H9 (cell line): Measurements from ENCODE around the gene MGA. TPM values are rescaled to one million over a fixed set of nuclear protein-coding genes. Genes with fewer than 3 reads are reported as not detected.

Source experiments
- DNase-seq: peaks from one replicate; pipeline ENCODE4 v3.0.0-alpha.2; 2017
- H2AFZ ChIP-seq: one replicate; pipeline ENCODE4 v1.6.1; 2013; ENCODE audit warnings: mild to moderate bottlenecking, low read length, control low read depth, moderate library complexity
- H2AK5ac ChIP-seq: 2 replicates; pipeline ENCODE4 v1.6.1; 2013; ENCODE audit warnings: low read length, control low read depth, mixed read lengths; ENCODE audit not compliant: insufficient read length
- H2BK120ac ChIP-seq: one replicate; pipeline ENCODE4 v1.6.1; 2013; ENCODE audit warnings: low read depth, mild to moderate bottlenecking, low read length, control low read depth, inconsistent platforms; ENCODE audit not compliant: poor library complexity, severe bottlenecking
- H2BK12ac ChIP-seq: 2 replicates; pipeline ENCODE4 v1.6.1; 2013; ENCODE audit warnings: low read length, control low read depth, mixed read lengths, low read depth; ENCODE audit not compliant: insufficient read length
- H2BK15ac ChIP-seq: 2 replicates; pipeline ENCODE4 v1.6.1; 2013; ENCODE audit warnings: low read depth, low read length, control low read depth
- H2BK20ac ChIP-seq: one replicate; pipeline ENCODE4 v1.6.1; 2013; ENCODE audit warnings: low read depth, mild to moderate bottlenecking, low read length, control low read depth, inconsistent platforms; ENCODE audit not compliant: poor library complexity, severe bottlenecking
- H2BK5ac ChIP-seq: 2 replicates; pipeline ENCODE4 v1.6.1; 2013; ENCODE audit warnings: low read length, control low read depth, mixed read lengths; ENCODE audit not compliant: insufficient read length
- H3K14ac ChIP-seq: 2 replicates; pipeline ENCODE4 v1.6.1; 2013; ENCODE audit warnings: low read length, control low read depth; ENCODE audit not compliant: insufficient read depth
- H3K18ac ChIP-seq: 2 replicates; pipeline ENCODE4 v1.6.1; 2013; ENCODE audit warnings: low read depth, mild to moderate bottlenecking, mixed read lengths, low read length, control low read depth; ENCODE audit not compliant: insufficient read length
- H3K23ac ChIP-seq: 2 replicates; pipeline ENCODE4 v1.6.1; 2013; ENCODE audit warnings: low read length, control low read depth, mixed read lengths, low read depth; ENCODE audit not compliant: insufficient read length
- H3K23me2 ChIP-seq: 2 replicates; pipeline ENCODE4 v1.6.1; 2013; ENCODE audit warnings: low read depth, mild to moderate bottlenecking, mixed read lengths, low read length, control low read depth; ENCODE audit not compliant: insufficient read length, poor library complexity, severe bottlenecking
- H3K27ac ChIP-seq: 2 replicates; pipeline ENCODE4 v1.5.1; 2013; ENCODE audit warnings: low read length, control low read depth, mixed read lengths, low read depth; ENCODE audit not compliant: insufficient read length
- H3K27me3 ChIP-seq: 2 replicates; pipeline ENCODE4 v1.6.1; 2013; ENCODE audit warnings: low read length, control low read depth, inconsistent platforms; ENCODE audit not compliant: insufficient read depth
- H3K4ac ChIP-seq: 2 replicates; pipeline ENCODE4 v1.6.1; 2013; ENCODE audit warnings: low read depth, mild to moderate bottlenecking, control low read depth, inconsistent platforms, low read length, moderate library complexity
- H3K4me1 ChIP-seq: 2 replicates; pipeline ENCODE4 v1.6.1; 2013; ENCODE audit warnings: low read length, control low read depth, inconsistent platforms; ENCODE audit not compliant: insufficient read depth
- H3K4me2 ChIP-seq: 2 replicates; pipeline ENCODE4 v1.6.1; 2013; ENCODE audit warnings: low read length, control low read depth, mixed read lengths; ENCODE audit not compliant: insufficient read length, insufficient read depth
- H3K56ac ChIP-seq: 2 replicates; pipeline ENCODE4 v1.6.1; 2013; ENCODE audit warnings: low read depth, mild to moderate bottlenecking, mixed read lengths, low read length, control low read depth; ENCODE audit not compliant: insufficient read length
- H3K79me1 ChIP-seq: 2 replicates; pipeline ENCODE4 v1.6.1; 2013; ENCODE audit warnings: low read depth, mild to moderate bottlenecking, moderate library complexity, low read length, control low read depth, inconsistent platforms; ENCODE audit not compliant: insufficient read depth, poor library complexity, severe bottlenecking
- H3K79me2 ChIP-seq: 2 replicates; pipeline ENCODE4 v1.6.1; 2013; ENCODE audit warnings: low read length, control low read depth, inconsistent platforms; ENCODE audit not compliant: insufficient read depth
- H3K9ac ChIP-seq: 2 replicates; pipeline ENCODE4 v1.6.1; 2013; ENCODE audit warnings: low read length, control low read depth, mixed read lengths; ENCODE audit not compliant: insufficient read length; ENCODE audit errors: extremely low read depth
- H3K9me3 ChIP-seq: one replicate; pipeline ENCODE4 v1.6.1; 2013; ENCODE audit warnings: low read depth, low read length, inconsistent platforms; ENCODE audit not compliant: control insufficient read depth
- H3T11ph ChIP-seq: one replicate; pipeline ENCODE4 v1.6.1; 2013; ENCODE audit warnings: mild to moderate bottlenecking, low read length, control low read depth, inconsistent platforms
- H4K20me1 ChIP-seq: one replicate; pipeline ENCODE4 v1.6.1; 2013; ENCODE audit not compliant: control insufficient read depth, insufficient read length, insufficient read depth
- H4K5ac ChIP-seq: 2 replicates; pipeline ENCODE4 v1.6.1; 2013; ENCODE audit warnings: low read depth, mild to moderate bottlenecking, mixed read lengths, low read length, control low read depth; ENCODE audit not compliant: insufficient read length
- H4K8ac ChIP-seq: replicated peaks from 2 replicates; pipeline ENCODE4 v1.6.1; 2013; ENCODE audit warnings: low read length, control low read depth, mixed read lengths, low read depth; ENCODE audit not compliant: insufficient read length
- H4K91ac ChIP-seq: 2 replicates; pipeline ENCODE4 v1.6.1; 2013; ENCODE audit warnings: low read depth, mild to moderate bottlenecking, moderate library complexity, mixed read lengths, low read length, control low read depth; ENCODE audit not compliant: insufficient read length
- H3K27ac Mint-ChIP-seq, 3 experiments: 2 replicates in 2 of 3; 3 replicates in 1 of 3; pipeline ENCODE4 v1.8.0; 2020 to 2021; ENCODE audit warnings: mixed read lengths in 3 of 3, mild to moderate bottlenecking in 1 of 3, moderate library complexity in 1 of 3
- H3K27me3 Mint-ChIP-seq: 2 replicates; pipeline ENCODE4 v1.8.0; 2021; ENCODE audit warnings: low read depth, mild to moderate bottlenecking, moderate library complexity, mixed read lengths
- H3K36me3 Mint-ChIP-seq, 3 experiments: 2 replicates in 2 of 3; 3 replicates in 1 of 3; pipeline ENCODE4 v1.8.0; 2020 to 2021; ENCODE audit warnings: low read depth in 3 of 3, mixed read lengths in 3 of 3; ENCODE audit not compliant: insufficient read depth in 1 of 3
- H3K4me1 Mint-ChIP-seq, 2 experiments: 2 replicates each; pipeline ENCODE4 v1.8.0; 2020; ENCODE audit warnings: mixed read lengths in 2 of 2
- H3K4me3 Mint-ChIP-seq, 2 experiments: 2 replicates in 1 of 2; 3 replicates in 1 of 2; pipeline ENCODE4 v1.8.0; 2020 to 2021; ENCODE audit warnings: mild to moderate bottlenecking in 2 of 2, mixed read lengths in 2 of 2, moderate library complexity in 1 of 2
- H3K9me3 Mint-ChIP-seq, 2 experiments: 2 replicates in 1 of 2; 3 replicates in 1 of 2; pipeline ENCODE4 v1.8.0; 2020; ENCODE audit warnings: mild to moderate bottlenecking in 2 of 2, mixed read lengths in 2 of 2, moderate library complexity in 1 of 2
- WGBS: extraction: QIAGEN DNeasy Blood & Tissue Kit; methylation state at CpG from one replicate; pipeline ENCODE4 v1.1.7; 2013; ENCODE audit warnings: missing lambda C conversion rate, low lambda C conversion rate, mixed read lengths; ENCODE audit not compliant: insufficient read length; ENCODE audit errors: extremely low coverage; 5-methylcytosine and 5-hydroxymethylcytosine counted together
- total RNA-seq: library from RNA; stranded (reverse); gene quantifications from 2 replicates; pipeline ENCODE4 v1.2.1, GENCODE V29; 2021
- TF ChIP-seq, protein P1 (sequence below): fragments of 200-600 bp; sonication (generic); conservative IDR thresholded peaks from 3 replicates; pipeline ENCODE4 v1.8.0; 2021; ENCODE audit warnings: antibody characterized with exemption, mild to moderate bottlenecking

Gene MGA
- total RNA-seq, 1 experiment from 2014 or later = 62.7 TPM

DNA sequence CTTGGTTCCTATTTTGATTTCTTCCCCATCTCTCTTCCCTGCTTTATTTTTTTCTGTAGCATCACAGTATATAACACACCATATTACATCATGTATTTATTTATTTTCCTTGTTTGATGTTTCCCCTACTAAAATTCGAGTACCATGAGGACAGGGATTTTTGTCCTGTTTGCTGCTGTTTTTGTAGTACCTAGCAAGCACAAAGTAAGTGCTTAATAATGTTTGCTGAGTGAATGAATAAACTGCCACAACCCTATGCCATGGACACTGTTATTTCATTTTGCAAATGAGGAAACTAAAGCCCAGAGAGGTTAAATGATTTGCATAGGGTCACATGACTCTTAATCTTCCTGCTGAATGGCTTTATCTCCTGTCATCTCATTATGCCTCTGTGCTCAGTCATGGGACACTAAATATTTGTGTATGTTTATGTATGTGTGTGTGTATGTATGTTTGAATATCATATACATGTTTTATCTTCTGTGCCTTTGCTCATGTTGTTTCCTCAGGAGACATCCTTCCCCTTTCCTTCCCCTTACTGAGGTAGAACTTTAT lies 26.1 kb upstream of the MGA start:
- H3K27ac Mint-ChIP-seq = peak overlapping the region in 1 of 3 experiments; percentile 76; a peak in 3 of 7 replicates
- Histone ChIP-seq H4K91ac (no peak overlapping the region), H2AFZ (no peak overlapping the region), H3K4me2 (no peak overlapping the region), H3T11ph (no peak overlapping the region), H3K23ac (no peak overlapping the region), H3K79me1 (no peaks in the 10 kb centered on the region), H3K56ac (no peak overlapping the region), H3K14ac (no peak overlapping the region), H3K27ac (no peak overlapping the region), H3K4me1 (peaks cover 7% of the 10 kb centered on the region; the same call in 1 of the 2 replicates), H3K18ac (no peak overlapping the region), H3K9me3 (no peaks in the 10 kb centered on the region), H2AK5ac (no peak overlapping the region), H4K20me1 (no peaks in the 10 kb centered on the region), H3K9ac (no peak overlapping the region), H3K23me2 (no peaks in the 10 kb centered on the region), H2BK5ac (no peak overlapping the region), H3K27me3 (no peaks in the 10 kb centered on the region), H3K79me2 (no peaks in the 10 kb centered on the region), H4K8ac (no peak overlapping the region), H2BK12ac (no peak overlapping the region), H2BK20ac (no peak overlapping the region), H3K4ac (no peak overlapping the region), H2BK120ac (no peak overlapping the region), H2BK15ac (no peak overlapping the region), H4K5ac (no peak overlapping the region)
- no CpG with 5 or more reads among the region's 1 CpG for WGBS
- TF ChIP-seq, protein P1, sequence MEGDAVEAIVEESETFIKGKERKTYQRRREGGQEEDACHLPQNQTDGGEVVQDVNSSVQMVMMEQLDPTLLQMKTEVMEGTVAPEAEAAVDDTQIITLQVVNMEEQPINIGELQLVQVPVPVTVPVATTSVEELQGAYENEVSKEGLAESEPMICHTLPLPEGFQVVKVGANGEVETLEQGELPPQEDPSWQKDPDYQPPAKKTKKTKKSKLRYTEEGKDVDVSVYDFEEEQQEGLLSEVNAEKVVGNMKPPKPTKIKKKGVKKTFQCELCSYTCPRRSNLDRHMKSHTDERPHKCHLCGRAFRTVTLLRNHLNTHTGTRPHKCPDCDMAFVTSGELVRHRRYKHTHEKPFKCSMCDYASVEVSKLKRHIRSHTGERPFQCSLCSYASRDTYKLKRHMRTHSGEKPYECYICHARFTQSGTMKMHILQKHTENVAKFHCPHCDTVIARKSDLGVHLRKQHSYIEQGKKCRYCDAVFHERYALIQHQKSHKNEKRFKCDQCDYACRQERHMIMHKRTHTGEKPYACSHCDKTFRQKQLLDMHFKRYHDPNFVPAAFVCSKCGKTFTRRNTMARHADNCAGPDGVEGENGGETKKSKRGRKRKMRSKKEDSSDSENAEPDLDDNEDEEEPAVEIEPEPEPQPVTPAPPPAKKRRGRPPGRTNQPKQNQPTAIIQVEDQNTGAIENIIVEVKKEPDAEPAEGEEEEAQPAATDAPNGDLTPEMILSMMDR = no peak
- no peaks in the 10 kb centered on the region for H3K36me3 Mint-ChIP-seq
- no peaks in the 10 kb centered on the region for H3K9me3 Mint-ChIP-seq
- peaks cover 39 to 45% of the 10 kb centered on the region in 2 experiments for H3K4me1 Mint-ChIP-seq
- no peaks in the 10 kb centered on the region for H3K27me3 Mint-ChIP-seq
- no peak for DNase-seq
- no peak overlapping the region for H3K4me3 Mint-ChIP-seq
